Small intestine (tissue), 7 donors: ENCODE data around the gene ANKS1B. TPM values are rescaled to one million over a fixed set of nuclear protein-coding genes. Genes with fewer than 3 reads are reported as not detected.
A peak's percentile ranks its signal among the peaks of the same experiment; 100 is the strongest.

Source experiments
- DNase-seq, 2 donors: peaks; one replicate each; pipeline versions ENCODE4 v3.0.0 to v3.0.0-alpha.2; 2013
- FAIRE-seq: peaks from 2 replicates; lab custom pipeline; 2012; peaks lifted over from hg19 to GRCh38; lab: Jason Lieb, UNC
- H3K27ac ChIP-seq, 3 donors: one replicate each; pipeline ENCODE4 v1.5.1; 2013; ENCODE audit warnings: low read length in 2 of 3, mild to moderate bottlenecking in 2 of 3, control low read depth in 1 of 3, inconsistent platforms in 1 of 3, low read depth in 1 of 3, moderate library complexity in 1 of 3
- H3K27me3 ChIP-seq, 3 donors: one replicate each; pipeline ENCODE4 v1.6.1; 2013; ENCODE audit warnings: low read length in 3 of 3, inconsistent platforms in 1 of 3; ENCODE audit not compliant: control insufficient read depth in 3 of 3, insufficient read depth in 3 of 3
- H3K36me3 ChIP-seq, 3 donors: one replicate each; pipeline ENCODE4 v1.6.1; 2013; ENCODE audit warnings: low read length in 3 of 3, inconsistent platforms in 1 of 3, low read depth in 1 of 3, mild to moderate bottlenecking in 1 of 3, moderate library complexity in 1 of 3; ENCODE audit not compliant: control insufficient read depth in 3 of 3, insufficient read depth in 2 of 3
- H3K4me1 ChIP-seq, 3 donors: one replicate each; pipeline ENCODE4 v1.6.1; 2013; ENCODE audit warnings: low read length in 2 of 3, inconsistent platforms in 1 of 3, low read depth in 1 of 3, mild to moderate bottlenecking in 1 of 3, moderate library complexity in 1 of 3; ENCODE audit not compliant: control insufficient read depth in 3 of 3, insufficient read depth in 2 of 3
- H3K4me3 ChIP-seq, 3 donors: one replicate each; pipeline ENCODE4 v1.5.1; 2013; ENCODE audit warnings: low read length in 3 of 3, control low read depth in 1 of 3, inconsistent platforms in 1 of 3, low read depth in 1 of 3, mild to moderate bottlenecking in 1 of 3, moderate library complexity in 1 of 3
- H3K9me3 ChIP-seq, 2 donors: one replicate each; pipeline ENCODE4 v1.6.1; 2013; ENCODE audit warnings: low read depth in 1 of 2, low read length in 1 of 2; ENCODE audit not compliant: control insufficient read depth in 2 of 2, insufficient read depth in 1 of 2
- WGBS, 3 donors: extraction: QIAGEN DNeasy Blood & Tissue Kit; methylation state at CpG; one replicate each; pipeline ENCODE4 v1.1.7; 2013; 5-methylcytosine and 5-hydroxymethylcytosine counted together
- polyA plus RNA-seq, 4 donors: library from polyadenylated mRNA; stranded (reverse) in 3 of 4; unstranded in 1 of 4; fragments of 200-250 nt in 3 of 4; fragments of 120-200 nt in 1 of 4; gene quantifications; one replicate each; pipeline versions ENCODE4 v1.2.1 to v1.2.3, GENCODE V29; 2013
- donor health status: healthy with polysubstance abuse.
- donor health status: control.
- donor health status: control.
- donor health status: Bipolar disorder and iron deficiency.
- donor health status: healthy.

ANKS1B gene
- polyA plus RNA-seq, 4 donors: 0.44 to 0.72 TPM; not detected in 2

DNA sequence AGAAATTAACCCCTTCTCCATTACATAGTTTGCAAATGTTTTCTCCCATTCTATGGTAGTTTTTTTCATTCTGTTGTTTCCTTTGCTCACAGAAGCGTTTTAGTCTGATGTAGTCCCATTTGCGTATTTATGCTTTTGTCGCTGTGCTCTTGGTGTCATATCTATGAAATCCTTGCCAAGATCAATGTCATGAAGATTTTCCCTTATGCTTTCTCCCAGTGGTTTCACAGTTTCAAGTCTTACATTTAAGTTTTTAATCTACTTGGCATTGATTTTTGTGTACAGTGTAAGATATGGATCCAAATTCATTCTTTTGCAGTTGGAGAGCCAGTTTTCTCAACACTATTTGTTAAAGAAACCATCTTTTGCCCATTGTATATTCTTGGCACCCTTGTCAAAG, 982.0 kb downstream of the ANKS1B start:
- FAIRE-seq (no peak), DNase-seq (no peak)
- H3K27me3 ChIP-seq: peaks cover 0 to 2% (median 0%) of the 10 kb centered on the region in 3 donors
- no peak overlapping the region for H3K27ac ChIP-seq
- H3K9me3 ChIP-seq: no peaks in the 10 kb centered on the region
- WGBS, 3 donors: 92% methylated on average over 3 of the region's 3 CpGs
- H3K36me3 ChIP-seq: no peaks in the 10 kb centered on the region
- no peaks in the 10 kb centered on the region for H3K4me1 ChIP-seq
- no peak overlapping the region for H3K4me3 ChIP-seq

DNA sequence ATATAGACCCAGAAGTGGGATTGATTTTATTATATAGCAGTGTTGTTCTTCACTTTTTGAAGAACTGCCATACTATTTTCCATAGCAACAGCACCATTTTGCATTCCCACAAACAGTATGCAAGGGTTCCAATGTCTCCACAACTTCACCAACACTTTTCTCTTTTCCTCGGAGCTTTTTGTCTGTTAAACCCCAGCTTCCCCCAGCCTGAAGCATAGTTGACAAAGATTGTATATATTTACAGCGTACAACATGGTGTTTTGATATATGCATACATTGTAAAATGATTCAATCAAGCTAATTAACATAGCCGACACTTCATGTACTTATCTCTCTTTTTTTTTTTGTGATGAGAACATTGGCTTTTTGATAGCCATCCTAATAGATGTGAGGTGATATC, 982.6 kb downstream of the ANKS1B start:
- FAIRE-seq (no peak), DNase-seq (no peak)
- no peak overlapping the region for H3K27ac ChIP-seq
- H3K4me3 ChIP-seq: no peak overlapping the region
- WGBS, 3 donors: 81 to 85% (median 82%) methylated on average over 3 of the region's 3 CpGs
- H3K36me3 ChIP-seq: no peaks in the 10 kb centered on the region
- H3K4me1 ChIP-seq: no peaks in the 10 kb centered on the region
- peaks cover 0 to 2% (median 0%) of the 10 kb centered on the region in 3 donors for H3K27me3 ChIP-seq
- no peaks in the 10 kb centered on the region for H3K9me3 ChIP-seq

DNA sequence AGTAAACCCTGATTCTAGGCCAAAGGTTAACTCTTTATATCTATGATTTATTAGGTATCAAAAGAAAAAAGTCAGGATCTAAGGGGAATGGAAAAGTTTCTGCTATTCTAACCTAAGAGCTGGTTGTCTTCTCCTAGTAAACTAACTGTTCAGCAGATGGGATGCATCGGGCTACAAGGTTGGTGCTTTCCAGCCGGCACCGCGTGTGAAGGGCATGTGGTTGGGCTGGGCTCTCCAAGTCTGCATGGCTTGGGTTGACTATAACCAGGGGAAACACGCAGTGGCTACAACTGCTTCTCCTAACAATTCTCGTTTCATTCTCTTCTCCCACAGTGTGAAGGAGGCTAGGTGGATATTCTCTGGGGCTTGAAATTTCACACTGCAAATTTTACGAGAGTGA, 985.2 kb downstream of the ANKS1B start:
- Histone ChIP-seq H3K27ac (no peak overlapping the region), H3K4me3 (no peak overlapping the region), H3K4me1 (no peaks in the 10 kb centered on the region), H3K9me3 (no peaks in the 10 kb centered on the region), H3K27me3 (peaks cover 0 to 5% (median 0%) of the 10 kb centered on the region in 3 donors), H3K36me3 (no peaks in the 10 kb centered on the region)
- DNase-seq (no peak), FAIRE-seq (no peak)
- 73 to 78% (median 75%) methylated on average over 7 of the region's 7 CpGs for WGBS, 3 donors

DNA sequence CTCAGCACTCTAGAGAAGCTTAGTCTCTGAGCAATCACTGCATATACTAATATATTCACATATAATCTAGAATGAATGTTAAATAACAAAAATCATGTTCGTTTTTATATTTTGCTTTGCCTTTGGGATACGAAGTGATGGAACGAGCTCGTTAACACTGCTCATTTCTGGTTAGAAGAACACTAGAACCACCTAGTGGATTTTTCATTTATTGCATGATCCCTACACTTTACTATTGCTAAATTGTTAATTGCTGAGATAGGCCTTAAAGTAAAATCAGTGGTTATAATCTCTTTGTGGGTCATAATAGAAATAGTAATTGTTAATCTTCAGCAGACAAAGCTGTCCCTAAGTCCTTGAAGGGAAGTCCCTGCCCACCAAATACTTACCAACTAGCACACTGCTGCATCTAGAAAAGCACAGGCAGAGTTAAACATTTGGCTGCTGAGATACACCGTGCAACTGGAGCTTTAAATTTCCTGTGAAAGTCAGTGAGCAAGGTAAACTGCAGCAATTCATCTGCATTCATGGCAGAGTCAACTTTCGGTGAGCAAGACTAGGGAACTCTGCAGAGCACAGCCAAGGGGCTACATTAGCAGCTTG, 985.9 kb downstream of the ANKS1B start:
- no peaks in the 10 kb centered on the region for H3K36me3 ChIP-seq
- no peak overlapping the region for H3K4me3 ChIP-seq
- no peak overlapping the region for H3K27ac ChIP-seq
- H3K27me3 ChIP-seq: peaks cover 0 to 5% (median 0%) of the 10 kb centered on the region in 3 donors
- 18 to 22% (median 19%) methylated on average over 6 of the region's 6 CpGs for WGBS, 3 donors
- peak; percentile 28 to 46 for DNase-seq
- no peaks in the 10 kb centered on the region for H3K9me3 ChIP-seq
- no peaks in the 10 kb centered on the region for H3K4me1 ChIP-seq
- peak; percentile 23 for FAIRE-seq

DNA sequence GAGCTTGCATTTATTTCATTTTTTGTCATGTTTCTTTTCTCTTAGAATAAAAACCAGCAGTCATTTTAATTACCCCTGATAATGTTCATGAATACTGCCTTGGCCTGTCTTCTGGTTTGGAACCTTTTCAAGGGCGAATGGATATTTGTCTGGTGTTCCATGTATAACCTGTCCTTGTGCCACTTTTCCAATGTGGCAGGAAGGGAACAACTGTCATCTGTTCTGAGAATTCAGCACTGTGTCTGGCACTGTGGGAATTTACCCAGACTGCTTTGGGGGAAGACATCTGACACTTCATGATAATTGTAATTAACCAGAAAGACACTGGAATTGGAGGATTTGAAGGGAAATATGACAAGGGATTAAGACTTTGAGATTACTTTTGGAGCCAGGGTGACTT, 986.8 kb downstream of the ANKS1B start:
- WGBS, 3 donors: 45 to 75% (median 66%) methylated on average over 1 of the region's 1 CpG
- no peak overlapping the region for H3K4me3 ChIP-seq
- FAIRE-seq: no peak

DNA sequence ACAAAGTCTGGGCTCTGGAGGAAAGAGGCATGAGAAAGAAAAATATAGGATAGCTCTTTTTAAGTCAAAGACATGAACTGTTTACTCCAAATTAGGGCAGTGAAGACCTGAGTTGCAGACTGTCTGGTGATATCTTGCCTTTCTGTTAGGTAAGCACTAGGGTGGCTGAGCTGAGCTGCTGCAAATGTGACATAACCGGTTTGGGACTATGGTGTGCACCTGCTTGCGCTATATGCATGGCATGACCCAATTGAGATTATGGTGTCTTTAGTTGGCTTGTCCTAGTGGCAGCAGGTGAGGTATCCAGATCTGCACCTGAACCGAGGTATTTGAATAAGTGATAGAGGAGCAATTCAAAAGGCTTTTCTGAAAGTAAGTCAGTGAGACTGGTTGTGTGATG, 994.1 kb downstream of the ANKS1B start:
- H3K27ac ChIP-seq: no peak overlapping the region
- FAIRE-seq (no peak), DNase-seq (no peak)
- H3K36me3 ChIP-seq: no peaks in the 10 kb centered on the region
- peaks cover 0 to under 1% (median 0%) of the 10 kb centered on the region in 3 donors for H3K27me3 ChIP-seq
- H3K9me3 ChIP-seq: no peaks in the 10 kb centered on the region
- H3K4me1 ChIP-seq: no peaks in the 10 kb centered on the region
- no peak overlapping the region for H3K4me3 ChIP-seq
- WGBS, 3 donors: 57 to 82% (median 77%) methylated on average over 3 of the region's 3 CpGs

More for the DNA sequence above, 986.8 kb downstream of the ANKS1B start:
- Histone ChIP-seq H3K27ac (no peak overlapping the region), H3K9me3 (no peaks in the 10 kb centered on the region), H3K36me3 (no peaks in the 10 kb centered on the region), H3K27me3 (peaks cover 0 to 2% (median 0%) of the 10 kb centered on the region in 3 donors), H3K4me1 (no peaks in the 10 kb centered on the region)
- no peak for DNase-seq

- 28 to 52% (median 42%) methylated on average over 2 of the region's 2 CpGs for WGBS, 3 donors
- Histone ChIP-seq H3K27ac (no peak overlapping the region), H3K4me1 (no peaks in the 10 kb centered on the region), H3K4me3 (no peak overlapping the region), H3K27me3 (no peaks in the 10 kb centered on the region), H3K36me3 (no peaks in the 10 kb centered on the region), H3K9me3 (peaks cover 0 to 7% of the 10 kb centered on the region in 2 donors)
- DNase-seq (no peak), FAIRE-seq (peak; percentile 15)
These were observed 999.6 kb downstream of the ANKS1B start for GRCh38 chr12:98985156-98985555.

DNA sequence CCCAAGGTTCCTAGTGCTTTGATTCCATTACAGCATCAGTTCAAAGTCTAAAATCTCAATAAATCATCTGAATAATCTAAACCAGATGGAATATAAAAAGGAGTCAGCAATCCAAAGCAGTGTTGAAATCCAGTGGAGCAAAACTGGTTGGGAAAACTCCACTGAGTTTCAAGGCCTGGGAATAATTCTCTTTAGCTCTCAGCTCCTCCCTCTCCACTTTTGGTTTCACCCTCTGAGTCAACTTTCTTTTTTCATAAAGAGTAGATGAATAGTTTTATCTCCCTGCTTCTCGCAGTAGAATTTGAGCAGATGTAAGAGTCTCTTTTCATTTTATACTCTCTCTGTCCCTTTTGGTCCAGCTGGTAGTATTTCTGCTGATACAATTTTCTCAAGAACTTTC, 1001.1 kb downstream of the ANKS1B start:
- 68 to 81% (median 79%) methylated on average over 1 of the region's 1 CpG for WGBS, 3 donors
- Histone ChIP-seq H3K4me3 (no peak overlapping the region), H3K36me3 (no peaks in the 10 kb centered on the region), H3K4me1 (no peaks in the 10 kb centered on the region), H3K27ac (no peak overlapping the region), H3K9me3 (peaks cover 0 to 7% of the 10 kb centered on the region in 2 donors), H3K27me3 (no peaks in the 10 kb centered on the region)
- DNase-seq: no peak
- no peak for FAIRE-seq

- DNase-seq (no peak), FAIRE-seq (no peak)
- Histone ChIP-seq H3K27ac (no peak overlapping the region), H3K4me1 (no peaks in the 10 kb centered on the region), H3K4me3 (no peak overlapping the region), H3K36me3 (no peaks in the 10 kb centered on the region), H3K27me3 (no peaks in the 10 kb centered on the region), H3K9me3 (peaks cover 0 to 7% of the 10 kb centered on the region in 2 donors)
These were observed 1004.2 kb downstream of the ANKS1B start for GRCh38 chr12:98980508-98980907.
